ENCODE results near the gene PLG.
"Not testable (repeated sequence)": the region's sequence is repeated elsewhere in the genome, so short reads cannot be mapped to it uniquely, and the experiment has no call there.

Gene PLG

GRCh38 chr6:160739955-160740354 lies 37.9 kb downstream of the PLG start:
- no peak for TF ChIP-seq CTCF (IDR thresholded peaks at IDR 0.05; ENCODE audit: extremely low read depth, insufficient read depth, missing control alignments)
- in situ Hi-C loops (cut with MboI; ENCODE audit: low pct_unique_long_range_greater_than_20kb, low sequenced_read_pairs, unreplicated experiment) = loop anchor here (25.0 kb wide), 1 partner anchor 622 kb away; no protein-coding TSS in a partner anchor
- DNase-seq (ENCODE audit: low spot score) = no peak

DNA sequence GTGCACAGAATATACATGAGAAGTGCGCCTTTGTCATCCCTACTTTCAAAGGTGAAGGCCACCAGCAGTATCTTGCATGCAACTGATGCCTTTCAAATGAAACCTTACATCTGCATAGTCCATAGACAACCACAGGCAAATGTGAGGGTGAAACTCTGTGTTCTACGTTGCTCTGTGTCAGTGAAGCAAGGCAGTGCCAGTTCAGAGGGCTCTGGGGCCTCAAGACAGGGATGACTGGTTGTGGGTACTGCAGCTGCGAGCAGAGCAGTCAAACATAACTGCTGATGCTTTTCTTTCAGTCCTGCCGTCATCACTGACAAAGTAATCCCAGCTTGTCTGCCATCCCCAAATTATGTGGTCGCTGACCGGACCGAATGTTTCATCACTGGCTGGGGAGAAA lies 39.0 kb downstream of the PLG start:
- DNase-seq (ENCODE audit: low spot score) = not testable (repeated sequence)
- in situ Hi-C loops (cut with MboI; ENCODE audit: low pct_unique_long_range_greater_than_20kb, low sequenced_read_pairs, unreplicated experiment) = loop anchor here (25.0 kb wide), 1 partner anchor 621 kb away; no protein-coding TSS in a partner anchor

DNA sequence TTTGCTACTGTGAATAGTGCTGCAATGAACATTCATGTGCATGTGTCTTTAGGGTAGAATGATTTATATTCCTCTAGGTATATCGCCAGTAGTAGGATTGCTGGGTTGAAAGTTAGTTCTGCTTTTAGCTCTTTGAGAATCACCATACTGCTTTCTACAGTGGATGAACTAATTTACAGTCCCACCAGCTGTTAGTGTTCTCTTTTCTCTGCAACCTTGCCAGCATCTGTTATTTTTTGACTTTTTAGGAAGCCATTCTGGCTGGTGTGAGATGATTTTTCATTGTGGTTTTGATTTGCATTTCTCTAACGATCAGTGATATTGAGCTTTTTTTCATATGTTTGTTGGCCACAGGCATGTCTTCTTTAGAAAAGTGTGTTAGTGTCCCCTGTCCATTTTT lies 40.0 kb downstream of the PLG start:
- DNase-seq (ENCODE audit: low spot score) = no peak
- in situ Hi-C loops (cut with MboI; ENCODE audit: low pct_unique_long_range_greater_than_20kb, low sequenced_read_pairs, unreplicated experiment) = loop anchor here (25.0 kb wide), 1 partner anchor 620 kb away; no protein-coding TSS in a partner anchor
- no peak for TF ChIP-seq CTCF (IDR thresholded peaks at IDR 0.05; ENCODE audit: extremely low read depth, insufficient read depth, missing control alignments)

DNA sequence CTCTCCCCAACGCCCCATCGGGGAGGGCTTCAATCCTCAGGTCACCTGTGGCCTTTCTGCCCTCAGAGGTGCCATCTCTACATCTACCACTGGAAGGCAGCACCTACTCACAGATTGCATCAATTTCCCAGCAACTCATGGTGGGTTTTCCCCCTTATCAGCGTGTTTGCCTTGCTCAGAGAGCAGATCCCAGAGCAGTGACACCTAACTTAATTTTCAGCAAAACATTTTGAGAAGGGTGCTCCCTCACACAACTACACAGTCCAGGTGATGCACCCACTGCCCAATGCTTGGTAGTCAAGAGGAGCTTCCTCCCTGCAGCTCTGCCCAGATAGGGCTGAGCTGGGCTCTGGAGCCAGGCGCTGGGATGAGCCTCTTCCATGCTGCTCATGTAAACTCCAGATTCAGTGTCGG lies 48.2 kb downstream of the PLG start:
- TF ChIP-seq CTCF (IDR thresholded peaks at IDR 0.05; ENCODE audit: extremely low read depth, insufficient read depth, missing control alignments) = peak; percentile 75
- in situ Hi-C loops (cut with MboI; ENCODE audit: low pct_unique_long_range_greater_than_20kb, low sequenced_read_pairs, unreplicated experiment) = loop anchor here (25.0 kb wide), 1 partner anchor 187 kb away; no protein-coding TSS in a partner anchor
- DNase-seq (ENCODE audit: low spot score) = peak; percentile 30

DNA sequence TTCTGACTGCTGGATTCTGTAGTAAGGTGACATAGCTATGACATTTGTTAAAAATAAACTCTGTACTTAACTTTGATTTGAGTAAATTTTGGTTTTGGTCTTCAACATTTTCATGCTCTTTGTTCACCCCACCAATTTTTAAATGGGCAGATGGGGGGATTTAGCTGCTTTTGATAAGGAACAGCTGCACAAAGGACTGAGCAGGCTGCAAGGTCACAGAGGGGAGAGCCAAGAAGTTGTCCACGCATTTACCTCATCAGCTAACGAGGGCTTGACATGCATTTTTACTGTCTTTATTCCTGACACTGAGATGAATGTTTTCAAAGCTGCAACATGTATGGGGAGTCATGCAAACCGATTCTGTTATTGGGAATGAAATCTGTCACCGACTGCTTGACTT lies 51.2 kb downstream of the PLG start:
- in situ Hi-C loops (cut with MboI; ENCODE audit: low pct_unique_long_range_greater_than_20kb, low sequenced_read_pairs, unreplicated experiment) = loop anchor here (25.0 kb wide), 1 partner anchor 184 kb away; no protein-coding TSS in a partner anchor
- DNase-seq (ENCODE audit: low spot score) = not testable (repeated sequence)

- DNase-seq (ENCODE audit: low spot score) = no peak
- in situ Hi-C loops (cut with MboI; ENCODE audit: low pct_unique_long_range_greater_than_20kb, low sequenced_read_pairs, unreplicated experiment) = loop anchor here (25.0 kb wide), 1 partner anchor 182 kb away; no protein-coding TSS in a partner anchor
- no peak for TF ChIP-seq CTCF (IDR thresholded peaks at IDR 0.05; ENCODE audit: extremely low read depth, insufficient read depth, missing control alignments)
Measured at GRCh38 chr6:160755165-160755564, 53.1 kb downstream of the PLG start.

- no peak for DNase-seq (ENCODE audit: low spot score)
- no peak for TF ChIP-seq CTCF (IDR thresholded peaks at IDR 0.05; ENCODE audit: extremely low read depth, insufficient read depth, missing control alignments)
- in situ Hi-C loops (cut with MboI; ENCODE audit: low pct_unique_long_range_greater_than_20kb, low sequenced_read_pairs, unreplicated experiment) = loop anchor here (25.0 kb wide), 1 partner anchor 181 kb away; no protein-coding TSS in a partner anchor
Measured at GRCh38 chr6:160756021-160756420, 54.0 kb downstream of the PLG start.

- in situ Hi-C loops (cut with MboI; ENCODE audit: low pct_unique_long_range_greater_than_20kb, low sequenced_read_pairs, unreplicated experiment) = loop anchor here (25.0 kb wide), 1 partner anchor 180 kb away; no protein-coding TSS in a partner anchor
- no peak for DNase-seq (ENCODE audit: low spot score)
- TF ChIP-seq CTCF (IDR thresholded peaks at IDR 0.05; ENCODE audit: extremely low read depth, insufficient read depth, missing control alignments) = no peak
Measured at GRCh38 chr6:160756871-160757270, 54.8 kb downstream of the PLG start.
